ENCODE measurements around the gene SSH2.
"Not testable (repeated sequence)": the region's sequence is repeated elsewhere in the genome, so short reads cannot be mapped to it uniquely, and the experiment has no call there.

SSH2 gene

DNA sequence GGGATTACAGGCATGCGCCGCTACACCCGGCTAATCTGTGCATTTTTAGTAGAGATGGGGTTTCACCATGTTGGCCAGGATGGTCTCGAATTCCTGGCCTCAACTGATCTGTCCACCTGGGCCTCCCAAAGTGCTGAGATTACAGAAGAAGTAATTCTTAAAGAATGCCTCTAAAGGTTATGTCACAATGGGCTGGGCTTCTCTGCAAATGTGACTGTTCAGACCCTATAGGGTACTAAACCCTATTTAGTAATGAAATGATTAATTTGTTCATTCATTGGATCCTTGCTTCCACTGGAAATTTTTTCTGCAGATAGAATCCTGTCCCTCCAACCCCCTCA lies 198.5 kb downstream of the SSH2 start:
- no peak for DNase-seq

DNA sequence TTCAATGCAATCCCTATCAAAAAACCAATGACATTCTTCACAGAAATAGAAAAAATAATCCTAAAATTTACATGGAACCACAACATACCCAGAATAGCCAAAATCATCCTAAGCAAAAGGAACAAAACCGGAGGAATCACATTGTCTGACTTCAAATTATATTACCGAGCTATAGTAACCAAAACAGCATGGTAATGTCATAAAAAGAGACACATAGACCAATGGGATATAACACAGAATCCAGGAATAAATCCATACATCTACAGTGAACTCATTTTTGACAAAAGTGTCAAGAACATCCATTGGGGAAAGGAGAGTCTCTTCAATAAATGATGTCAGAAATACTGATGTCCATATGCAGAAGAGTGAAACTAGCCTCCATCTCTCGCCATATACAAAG lies 201.5 kb downstream of the SSH2 start:
- DNase-seq, result no peak

DNA sequence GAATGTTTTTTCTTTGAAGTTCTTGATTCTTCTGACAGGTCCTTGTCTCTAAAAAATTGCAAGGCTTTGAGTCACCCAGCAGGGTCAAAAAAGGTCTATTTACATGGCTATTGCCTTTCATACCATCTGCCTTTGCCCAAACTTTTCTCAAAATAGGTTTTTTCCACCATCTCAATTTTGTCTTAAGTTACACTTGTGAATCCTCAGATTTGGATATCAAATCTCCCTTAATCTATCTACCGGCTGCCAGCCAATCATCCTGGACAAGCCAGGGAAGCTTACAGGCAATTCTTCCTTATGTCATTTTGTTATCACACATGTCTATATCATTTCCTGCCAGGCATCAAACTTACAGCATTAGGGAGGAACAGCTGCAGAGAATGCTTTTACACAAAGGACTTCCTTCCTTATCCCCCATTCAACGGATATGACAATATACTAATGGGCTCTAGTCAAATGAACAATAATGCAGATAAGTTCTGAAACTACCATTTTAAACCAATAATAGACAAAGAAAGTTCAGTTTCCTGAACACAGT lies 203.2 kb downstream of the SSH2 start:
- no peak for DNase-seq

DNA sequence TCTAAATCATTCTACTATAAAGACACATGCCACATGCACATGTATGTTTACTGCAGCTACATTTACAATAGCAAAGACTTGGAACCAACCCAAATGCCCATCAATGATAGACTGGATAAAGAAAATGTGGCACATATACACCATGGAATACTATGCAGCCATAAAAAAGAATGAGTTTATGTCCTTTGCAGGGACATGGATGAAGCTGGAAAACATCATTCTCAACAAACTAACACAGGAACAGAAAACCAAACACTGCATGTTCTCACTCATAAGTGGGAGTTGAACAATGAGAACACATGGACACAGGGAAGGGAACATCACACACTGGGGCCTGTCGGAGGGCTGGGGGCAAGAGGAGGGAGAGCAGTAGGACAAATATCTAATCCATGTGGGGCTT lies 204.6 kb downstream of the SSH2 start:
- not testable (repeated sequence) for DNase-seq

DNA sequence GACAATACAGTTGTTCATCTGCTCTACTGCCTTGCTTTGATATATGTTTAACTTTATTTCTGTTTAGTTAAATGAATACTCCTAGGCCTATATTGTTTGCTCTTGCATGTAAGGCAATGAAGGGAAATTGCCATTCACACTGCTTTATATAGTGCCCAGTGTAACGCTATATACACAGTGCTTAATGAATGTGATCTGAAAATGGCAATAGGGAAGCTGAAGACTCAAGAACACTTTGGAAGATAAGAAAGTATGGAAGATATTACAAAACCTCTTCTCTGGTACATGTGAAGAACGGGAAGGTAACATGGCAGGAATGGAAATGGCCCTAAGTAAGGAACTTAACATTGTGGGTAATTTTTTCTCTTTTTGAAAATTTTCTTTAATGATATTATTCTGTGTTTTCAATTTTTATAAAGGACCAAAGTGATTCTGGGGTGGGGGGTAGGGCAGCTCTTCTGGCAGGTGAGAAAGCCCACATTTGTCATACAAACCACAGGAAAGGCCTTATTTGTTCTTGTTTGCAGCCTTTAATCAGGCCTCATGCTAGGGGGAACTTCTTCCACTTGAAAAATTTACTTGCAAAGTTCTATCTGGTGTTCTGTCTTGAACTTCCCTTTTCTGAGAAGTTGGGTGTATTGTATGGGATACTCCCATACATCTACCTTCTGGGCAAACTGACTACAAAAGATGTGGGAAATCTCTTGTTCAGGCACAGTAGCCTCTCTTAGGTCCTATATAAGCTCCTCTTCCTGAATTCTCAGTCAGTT lies 206.6 kb downstream of the SSH2 start:
- no peak for DNase-seq

DNA sequence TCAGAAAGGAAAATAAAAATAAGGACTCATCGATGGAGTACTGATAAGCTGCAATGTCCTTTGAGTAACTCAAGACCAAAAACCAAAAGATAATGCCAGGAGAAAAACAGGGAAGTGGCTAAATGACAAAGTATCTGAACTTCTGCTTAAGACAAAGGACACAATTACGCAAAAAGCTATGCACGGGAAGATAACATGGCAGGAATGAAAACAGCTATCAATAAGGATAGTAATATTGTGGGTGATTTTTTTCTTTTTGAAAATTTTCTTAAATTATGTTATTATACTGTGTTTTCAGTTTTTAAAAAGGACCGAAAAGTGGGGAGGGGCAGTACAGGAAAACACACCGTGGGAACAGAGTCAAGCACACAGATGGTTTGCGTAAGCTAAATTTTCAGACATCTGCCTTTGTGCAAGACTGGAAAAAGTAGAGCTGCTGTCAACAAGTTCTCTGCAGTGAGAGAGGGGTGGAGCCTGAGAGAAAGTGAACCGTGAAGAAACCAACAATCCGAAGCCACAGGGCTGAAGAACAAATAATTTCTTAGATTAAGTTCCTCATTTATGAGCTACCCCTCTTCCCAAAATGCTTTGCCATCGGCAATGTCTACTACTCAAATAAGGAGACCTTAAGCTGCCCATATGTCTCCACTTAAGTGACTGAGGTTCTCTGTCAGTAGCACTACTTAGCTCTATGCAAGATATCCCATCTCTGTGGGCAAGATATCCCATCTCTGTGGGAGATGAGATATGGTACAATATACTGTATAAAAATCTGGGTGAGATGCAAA lies 207.4 kb downstream of the SSH2 start:
- DNase-seq, result no peak

DNA sequence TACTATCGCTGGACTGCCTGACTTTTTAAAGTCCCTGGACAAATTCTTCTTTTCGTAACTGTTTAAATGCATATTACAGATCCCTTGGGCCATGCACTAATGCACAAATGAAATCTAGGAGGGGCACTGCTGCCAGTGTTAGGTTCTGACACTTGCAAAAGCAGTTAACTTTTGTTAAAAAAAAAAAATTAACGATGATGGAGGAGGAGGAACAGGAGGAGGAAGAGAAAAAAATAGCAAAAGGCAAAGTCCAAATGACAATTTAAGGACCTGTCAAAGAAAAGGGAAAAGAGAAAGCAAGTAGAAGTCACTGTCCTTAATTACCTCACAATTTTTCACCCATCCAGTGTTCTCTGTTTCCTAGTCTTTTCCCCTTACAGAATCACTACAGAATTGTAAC lies 209.5 kb downstream of the SSH2 start:
- DNase-seq, result no peak

DNA sequence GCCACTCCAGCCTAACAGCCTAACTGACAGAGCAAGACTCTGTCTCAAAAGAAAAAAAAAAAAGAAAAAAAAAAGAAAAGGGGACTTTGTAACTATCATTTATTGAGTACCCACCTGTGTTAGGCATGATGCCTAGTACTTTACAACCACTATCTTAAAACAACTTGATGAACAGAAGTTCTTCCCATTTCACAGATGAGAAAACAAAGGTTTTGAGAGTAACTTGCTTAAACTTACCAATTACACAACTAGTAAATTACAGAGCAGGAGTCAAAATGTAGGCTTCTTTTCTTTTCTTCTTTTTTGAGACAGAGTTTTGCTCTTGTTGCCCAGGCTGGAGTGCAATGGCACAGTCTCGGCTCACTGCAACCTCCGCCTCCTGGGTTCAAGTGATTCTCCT lies 210.6 kb downstream of the SSH2 start:
- no peak for DNase-seq

DNA sequence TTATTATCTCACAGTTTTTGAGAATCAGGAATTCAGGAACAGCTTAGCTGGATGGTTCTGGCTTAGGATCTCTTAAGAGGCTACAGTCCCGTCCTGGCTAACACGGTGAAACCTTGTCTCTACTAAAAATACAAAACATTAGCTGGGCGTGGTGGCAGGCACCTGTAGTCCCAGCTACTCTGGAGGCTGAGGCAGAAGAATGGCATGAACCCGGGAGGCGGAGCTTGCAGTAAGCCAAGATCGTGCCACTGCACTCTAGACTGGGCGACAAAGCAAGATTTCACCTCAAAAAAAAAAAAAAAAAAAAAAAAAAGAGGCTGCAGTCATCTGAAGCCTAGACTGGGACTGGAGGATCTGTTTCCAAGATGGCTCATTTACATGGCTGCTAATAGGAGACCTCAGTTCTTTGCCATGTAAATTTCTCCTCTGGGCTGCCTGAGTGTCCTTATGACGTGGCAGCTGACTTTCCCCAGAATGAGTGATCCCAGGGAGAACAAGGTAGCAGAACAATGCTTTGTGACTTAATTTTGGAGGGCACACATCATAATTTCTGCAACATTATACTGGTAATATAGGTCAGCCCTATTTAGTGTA lies 211.5 kb downstream of the SSH2 start:
- DNase-seq, result no peak

DNA sequence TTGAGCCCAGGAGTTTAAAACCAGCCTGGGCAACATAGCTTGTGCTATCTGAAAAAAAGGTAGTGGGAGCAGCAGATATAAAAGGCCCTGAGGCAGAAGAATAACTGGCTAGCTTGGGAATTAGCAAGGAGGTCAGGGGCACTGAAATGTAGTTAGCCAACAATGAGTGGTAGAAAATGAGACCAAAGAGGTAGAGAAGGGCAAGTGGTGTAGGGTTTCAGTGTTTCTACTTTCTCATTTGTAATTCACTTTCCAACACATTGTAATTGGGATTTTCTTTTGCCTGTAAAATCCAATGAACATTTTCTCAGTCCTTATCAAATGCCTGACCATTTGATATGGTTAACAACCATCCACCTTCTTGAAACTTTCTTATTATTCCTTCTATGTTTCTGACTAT lies 212.2 kb downstream of the SSH2 start:
- no peak for DNase-seq

DNA sequence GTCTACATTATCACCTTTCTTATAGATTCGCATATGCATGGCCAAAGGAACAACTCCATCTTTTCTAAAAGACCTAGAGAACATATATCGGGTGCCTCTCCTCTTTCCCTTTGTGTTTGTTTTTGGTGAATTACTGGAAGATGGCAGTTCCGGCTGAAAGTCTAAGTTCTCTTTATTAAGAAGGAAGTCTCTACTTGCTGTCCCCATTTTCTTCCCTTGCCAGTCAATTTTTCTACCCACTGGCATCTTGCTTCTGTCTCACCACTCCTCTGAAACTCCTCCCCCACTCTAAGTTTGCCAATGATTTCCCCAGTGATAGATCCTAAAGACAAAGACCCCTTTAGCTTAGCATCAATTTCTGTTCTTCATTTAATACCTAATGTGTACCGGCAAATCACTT lies 213.5 kb downstream of the SSH2 start:
- no peak for DNase-seq

DNA sequence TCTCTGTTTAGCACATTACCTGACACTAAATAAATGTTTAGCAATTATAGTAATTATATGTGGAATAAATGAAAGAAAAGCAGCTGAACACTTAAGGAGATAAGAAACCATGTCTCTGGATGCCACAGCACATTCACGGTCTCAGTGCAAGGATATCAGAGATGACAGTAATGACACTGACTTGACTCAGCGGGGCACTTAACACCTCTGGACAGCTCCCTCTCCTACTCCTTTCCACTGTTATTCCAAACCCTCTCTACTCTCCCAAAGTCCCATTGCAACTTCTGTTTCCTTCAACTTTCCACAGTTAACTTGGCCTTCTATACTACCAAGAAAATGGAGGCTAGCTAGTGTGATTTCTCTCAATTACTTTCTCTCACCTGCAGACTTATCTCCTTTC lies 214.3 kb downstream of the SSH2 start:
- DNase-seq, result no peak

DNA sequence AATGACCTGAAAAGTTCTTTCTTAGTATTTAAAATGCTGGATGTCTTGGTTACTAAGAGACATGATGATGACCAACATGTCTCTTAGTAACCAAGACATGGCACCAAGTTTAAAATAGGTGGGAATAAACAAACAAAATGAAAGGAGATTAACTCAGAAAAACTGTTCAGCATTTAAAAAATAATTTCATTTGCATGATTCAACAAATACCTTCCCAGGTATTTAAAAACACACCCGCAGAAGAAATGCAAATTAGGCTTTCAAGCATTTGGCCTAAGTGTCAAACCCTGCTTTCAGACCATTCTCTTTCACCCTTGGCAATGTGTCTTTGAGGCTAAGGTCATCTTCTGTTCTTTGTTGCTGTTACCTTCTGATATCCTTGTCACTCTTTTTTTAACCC lies 215.9 kb downstream of the SSH2 start:
- DNase-seq, result no peak

DNA sequence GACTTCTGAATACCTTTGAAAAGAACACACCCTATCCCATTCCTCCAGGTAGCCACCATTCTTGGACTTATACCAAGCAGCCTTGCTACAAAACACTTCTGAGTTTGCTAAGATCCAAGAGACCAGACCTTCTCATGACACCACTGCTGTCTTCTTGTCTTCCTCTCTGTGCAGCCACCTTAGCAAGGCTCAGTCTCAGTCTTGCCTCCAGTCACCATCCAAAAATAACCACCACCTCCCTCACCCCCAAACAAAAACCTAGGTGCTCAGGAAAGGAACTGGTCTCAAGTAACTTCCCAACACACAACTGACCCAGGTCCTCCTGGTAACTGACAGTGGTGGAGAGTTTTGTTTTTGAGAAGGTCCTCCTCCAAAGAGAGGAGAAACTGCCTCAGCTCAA lies 216.4 kb downstream of the SSH2 start:
- no peak for DNase-seq

DNA sequence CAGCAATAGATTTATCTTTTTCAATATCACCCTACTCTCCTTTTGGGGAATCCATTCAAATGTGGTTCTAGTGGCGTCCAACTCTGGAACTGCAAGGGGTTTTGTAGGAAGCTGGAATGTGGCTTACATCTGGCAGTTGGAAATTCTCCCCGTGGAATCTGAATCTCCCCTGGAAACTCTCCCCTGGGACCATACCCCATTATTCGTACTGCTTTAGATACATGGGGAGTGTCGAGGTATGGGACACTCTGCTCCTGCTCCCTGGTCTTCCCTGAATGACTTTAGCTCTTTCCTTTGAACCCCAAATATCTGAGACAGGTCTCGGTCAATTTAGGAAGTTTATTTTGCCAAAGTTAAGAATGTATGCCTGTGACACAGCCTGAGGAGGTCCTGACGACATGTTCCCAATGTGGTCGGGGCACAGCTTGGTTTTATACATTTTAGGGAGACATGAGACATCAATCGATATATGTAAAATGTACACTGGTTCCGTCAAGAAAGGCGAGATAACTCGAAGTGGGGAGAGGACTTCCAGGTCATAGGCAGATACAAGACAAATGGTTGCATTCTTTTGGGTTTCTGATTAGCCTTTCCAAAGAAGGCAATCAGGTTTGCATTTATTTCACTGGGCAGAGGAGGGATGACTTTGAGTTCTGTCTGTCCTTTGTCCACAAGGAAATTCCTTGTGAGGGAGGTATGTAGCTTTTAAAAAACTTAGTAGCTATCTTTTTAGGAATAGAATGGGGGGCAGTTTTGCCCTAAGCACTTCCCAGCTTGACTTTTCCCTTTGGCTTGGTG lies 218.2 kb downstream of the SSH2 start:
- no peak for DNase-seq

DNA sequence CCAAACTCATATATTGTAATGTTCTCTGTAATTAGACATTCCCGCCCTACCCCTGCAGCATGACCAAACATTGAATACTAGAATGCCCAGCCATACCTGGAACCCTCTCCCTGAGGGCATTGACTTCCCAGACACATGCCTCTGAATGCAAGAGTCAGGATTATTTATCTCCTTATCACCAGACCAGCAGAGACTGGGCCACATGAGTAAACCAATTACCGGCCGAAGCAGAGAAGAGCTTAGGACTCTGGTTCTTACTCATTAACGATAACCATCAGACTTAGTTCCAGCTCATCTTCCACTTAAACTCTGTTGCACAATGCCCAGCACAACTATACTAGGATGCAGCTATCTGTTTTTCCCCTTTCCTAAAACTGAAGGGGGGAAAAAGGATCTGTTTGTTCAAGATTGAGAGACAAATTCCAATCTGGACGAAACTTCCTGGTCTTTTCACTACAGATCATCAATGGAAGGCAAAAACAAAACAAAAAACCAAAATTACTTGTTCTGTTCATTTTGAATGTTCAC lies 219.1 kb downstream of the SSH2 start:
- no peak for DNase-seq

DNA sequence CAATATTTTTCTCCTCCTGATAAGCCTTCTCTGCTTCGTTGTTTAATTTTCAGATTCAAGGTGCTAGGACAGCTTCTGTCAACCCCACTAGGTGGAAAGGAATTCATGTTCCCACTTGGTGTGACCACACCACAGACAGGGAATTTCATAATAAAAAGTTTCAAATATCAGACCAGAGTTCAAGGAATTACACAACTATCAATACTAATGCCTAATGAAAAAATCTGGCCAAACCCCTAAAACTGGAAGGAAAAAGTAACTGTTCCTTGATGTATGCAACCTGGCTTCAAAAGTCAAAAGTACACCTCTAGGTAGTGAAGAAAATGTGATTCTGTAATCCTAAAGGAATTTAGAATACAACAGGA lies 219.5 kb downstream of the SSH2 start:
- DNase-seq, result no peak

DNA sequence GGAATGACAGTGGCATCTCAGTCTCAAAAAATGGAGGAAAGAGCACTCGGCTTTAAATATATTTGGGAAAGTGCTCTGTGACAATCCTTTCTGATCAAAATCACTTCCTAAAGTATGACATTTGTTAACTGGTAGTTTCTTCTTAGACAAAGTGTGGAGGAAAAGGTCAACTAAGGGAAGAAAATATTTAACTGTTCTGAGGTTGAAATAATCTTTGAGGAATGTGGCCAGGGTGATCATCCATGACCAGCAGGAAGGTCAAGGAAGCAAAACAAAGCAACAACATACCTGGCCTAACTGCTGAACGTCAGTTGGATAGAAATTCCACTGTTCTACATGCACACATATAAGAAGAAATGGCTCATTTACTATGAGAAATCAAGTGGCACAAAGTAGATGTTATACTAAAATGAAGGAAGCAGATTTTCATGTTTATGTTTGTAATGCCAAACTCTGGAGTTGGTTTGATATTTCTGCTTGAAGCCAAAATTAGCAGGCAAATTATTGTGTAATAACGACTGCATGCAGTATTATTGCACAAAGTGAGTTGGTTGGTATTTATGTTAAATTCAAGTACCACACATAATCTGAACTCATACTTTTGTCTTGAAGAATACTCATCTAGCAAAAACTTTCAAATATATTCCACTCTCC lies 220.0 kb downstream of the SSH2 start:
- DNase-seq, result no peak

DNA sequence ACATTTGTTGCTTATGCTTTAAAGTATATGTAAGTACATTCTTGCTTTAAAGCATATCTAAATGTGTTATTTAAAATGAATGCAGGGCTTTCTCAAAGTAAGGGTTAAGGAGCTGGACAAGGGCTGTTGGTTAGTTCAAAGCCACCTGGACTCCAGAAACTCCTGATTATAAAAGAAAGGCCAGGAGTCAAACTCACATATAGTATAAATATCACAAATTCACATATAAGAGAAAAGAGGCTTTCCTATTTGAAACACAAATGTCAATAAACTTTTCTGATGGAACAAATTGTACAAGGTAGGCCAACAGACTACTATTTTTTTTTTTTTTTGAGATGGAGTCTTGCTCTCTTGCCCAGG lies 222.8 kb downstream of the SSH2 start:
- no peak for DNase-seq

DNA sequence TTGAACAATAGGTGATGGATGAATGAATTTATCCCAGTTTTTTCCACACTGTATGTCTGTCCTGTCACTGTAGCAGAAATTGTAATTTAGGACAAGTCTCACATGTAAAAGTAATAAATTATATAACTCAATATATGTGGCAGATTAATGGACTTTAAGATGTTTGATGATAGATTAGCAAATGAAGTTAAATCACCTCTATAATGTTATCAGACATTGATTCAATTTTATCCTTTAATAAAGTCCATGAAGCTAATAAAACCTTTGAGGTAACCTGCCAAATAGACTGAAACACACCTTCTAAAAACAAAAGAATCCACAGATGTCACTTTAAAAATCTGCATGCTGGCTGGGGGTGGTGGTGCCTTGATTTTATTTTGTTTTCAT lies 224.0 kb downstream of the SSH2 start:
- DNase-seq, result no peak

DNA sequence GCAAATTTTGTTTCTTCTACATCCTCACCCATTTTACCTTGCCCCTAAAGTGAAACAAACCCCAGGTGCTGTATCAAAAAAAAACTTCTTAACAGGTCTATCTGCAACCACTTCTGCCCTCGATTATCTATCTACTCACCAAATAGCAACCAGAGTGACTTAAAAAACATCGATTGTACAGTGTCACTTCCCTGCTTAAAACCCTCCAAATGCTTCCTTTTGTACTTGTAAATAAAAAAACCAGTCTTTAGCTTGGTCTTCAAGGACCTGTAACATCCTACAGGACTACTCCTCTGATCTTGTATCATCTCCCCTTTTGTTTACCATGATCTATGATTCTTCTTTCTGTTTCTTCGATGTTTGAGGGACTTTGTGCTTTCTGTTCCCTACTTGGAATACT lies 224.6 kb downstream of the SSH2 start:
- no peak for DNase-seq

DNA sequence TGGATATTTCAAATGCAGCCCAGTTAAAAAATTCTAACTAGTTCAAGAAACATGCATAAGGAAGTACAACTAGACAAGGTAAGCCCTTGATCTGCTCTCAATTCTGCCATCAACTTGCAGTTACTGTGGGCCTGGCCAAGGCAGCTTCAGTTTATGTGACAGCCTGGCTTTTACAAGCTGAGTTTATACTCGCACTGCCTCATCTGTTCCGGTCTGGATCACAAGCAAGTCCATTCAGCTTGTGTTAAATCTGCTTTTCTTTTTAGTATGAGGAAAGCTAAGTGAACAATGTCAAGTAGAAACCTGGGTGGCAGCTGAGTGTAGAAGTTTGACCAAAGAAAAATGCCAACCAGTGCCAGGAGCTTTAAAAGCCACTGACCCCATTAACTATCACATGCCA lies 230.7 kb downstream of the SSH2 start:
- DNase-seq, result no peak

DNA sequence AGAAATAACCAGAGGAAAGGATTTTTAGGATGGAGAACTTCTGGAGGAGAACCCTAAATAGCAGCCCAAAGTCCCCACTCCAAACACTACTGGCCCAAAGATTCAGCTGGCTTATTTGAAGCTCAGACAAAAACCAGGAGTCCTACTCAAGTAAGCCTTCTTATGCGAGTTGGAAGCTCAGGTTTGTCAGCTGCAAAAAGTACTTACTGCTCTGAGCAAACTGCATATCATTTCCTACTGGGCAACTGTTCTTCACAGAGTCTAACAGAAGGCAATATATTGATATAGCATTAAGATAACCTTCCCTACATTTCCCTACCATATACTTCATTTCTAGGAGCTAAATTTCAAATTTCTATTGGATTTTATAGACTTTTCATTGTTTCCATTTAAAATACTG lies 231.2 kb downstream of the SSH2 start:
- DNase-seq, result no peak
